Stimulated activated CD4-positive, alpha-beta T cell treated with anti-CD3 and anti-CD28 coated beads, Interleukin-15, amount 100 ng/mL, for 24 hours (primary cell): ENCODE data around the gene HOXA9.

Source experiments
- DNase-seq: peaks from one replicate; pipeline ENCODE4 v3.0.0-alpha.2; 2020

HOXA9 gene

DNA sequence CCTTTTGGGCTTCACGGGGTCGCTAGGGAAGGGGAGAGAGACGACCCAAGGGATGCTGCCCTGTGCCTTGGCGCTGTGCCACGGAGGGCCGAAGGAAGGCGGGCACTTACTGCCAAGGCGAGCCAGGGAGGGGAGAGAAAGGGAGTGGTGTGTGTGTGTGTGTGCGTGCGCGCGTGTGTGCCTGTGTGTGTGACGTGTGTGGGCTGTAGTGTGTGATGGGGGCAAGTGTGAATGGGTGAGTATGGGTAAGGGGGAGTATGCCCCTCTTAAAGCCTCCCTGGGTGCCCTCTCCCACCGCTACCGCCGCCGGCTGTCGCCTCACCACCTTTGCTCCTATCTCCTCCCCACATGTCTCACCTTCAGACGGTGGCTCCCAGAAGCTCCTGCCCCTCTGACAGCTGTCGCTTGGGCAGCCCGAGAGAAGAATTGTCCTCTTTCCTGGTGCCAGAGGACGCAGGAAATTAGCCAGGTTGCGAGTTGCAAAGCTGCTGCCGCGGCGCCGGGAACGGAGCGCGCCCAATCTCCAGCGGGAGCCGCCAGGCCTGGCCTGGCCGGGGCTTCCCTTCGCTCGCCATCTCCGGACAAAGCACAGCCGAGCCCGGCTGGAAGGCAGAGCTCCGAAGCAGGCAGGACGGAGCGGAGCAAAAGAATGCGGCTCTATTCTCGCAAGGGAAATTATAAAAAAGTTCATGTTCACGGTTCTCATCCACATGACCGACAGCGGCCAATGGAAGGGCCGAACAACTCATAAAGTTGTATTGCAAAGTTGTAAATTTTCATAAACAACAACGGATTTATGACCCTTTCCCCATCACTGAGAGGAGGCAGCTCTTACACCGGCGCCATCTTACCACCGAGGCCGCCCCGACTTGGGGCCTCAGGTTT lies 13.2 kb downstream of the HOXA9 start, which contains the start of gene HOXA3:
Gene HOXA3, minus strand, starts transcription at position 653 of the 885 bp plus-strand sequence. CDS start 41,943 bp downstream, outside the sequence.
- DNase-seq, result no peak

DNA sequence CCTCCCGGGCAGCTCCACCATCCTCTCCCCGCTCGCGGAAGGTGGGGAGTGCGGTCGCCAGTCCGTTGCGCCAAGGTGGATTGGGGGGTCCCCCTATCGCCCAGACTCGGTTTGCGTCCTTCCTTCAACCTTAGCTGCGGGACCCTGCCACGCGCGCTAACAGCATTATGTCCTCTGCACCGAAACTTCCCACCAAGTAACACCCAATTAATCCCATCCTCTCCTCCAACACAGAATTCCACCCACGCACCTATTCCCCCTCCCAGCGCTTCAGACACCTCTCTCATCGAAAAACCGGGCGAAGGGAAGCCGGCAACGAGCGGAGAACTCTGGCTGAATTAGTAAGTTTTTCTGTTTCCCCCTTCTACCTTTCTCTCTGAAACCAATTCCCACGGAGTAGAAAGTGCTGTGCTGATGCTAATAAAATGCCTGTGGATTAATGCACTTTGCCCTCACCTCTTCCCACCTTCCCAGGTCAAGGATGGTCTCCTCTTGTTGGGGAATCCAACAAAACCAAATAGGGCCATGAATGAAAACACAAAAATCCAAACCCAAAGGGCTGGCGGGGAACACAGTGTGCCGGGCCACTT lies 13.9 kb downstream of the HOXA9 start:
- DNase-seq, result no peak

- DNase-seq, result peak; percentile 78
Observed at GRCh38 chr7:27150568-27151340, 14.6 kb downstream of the HOXA9 start.

DNA sequence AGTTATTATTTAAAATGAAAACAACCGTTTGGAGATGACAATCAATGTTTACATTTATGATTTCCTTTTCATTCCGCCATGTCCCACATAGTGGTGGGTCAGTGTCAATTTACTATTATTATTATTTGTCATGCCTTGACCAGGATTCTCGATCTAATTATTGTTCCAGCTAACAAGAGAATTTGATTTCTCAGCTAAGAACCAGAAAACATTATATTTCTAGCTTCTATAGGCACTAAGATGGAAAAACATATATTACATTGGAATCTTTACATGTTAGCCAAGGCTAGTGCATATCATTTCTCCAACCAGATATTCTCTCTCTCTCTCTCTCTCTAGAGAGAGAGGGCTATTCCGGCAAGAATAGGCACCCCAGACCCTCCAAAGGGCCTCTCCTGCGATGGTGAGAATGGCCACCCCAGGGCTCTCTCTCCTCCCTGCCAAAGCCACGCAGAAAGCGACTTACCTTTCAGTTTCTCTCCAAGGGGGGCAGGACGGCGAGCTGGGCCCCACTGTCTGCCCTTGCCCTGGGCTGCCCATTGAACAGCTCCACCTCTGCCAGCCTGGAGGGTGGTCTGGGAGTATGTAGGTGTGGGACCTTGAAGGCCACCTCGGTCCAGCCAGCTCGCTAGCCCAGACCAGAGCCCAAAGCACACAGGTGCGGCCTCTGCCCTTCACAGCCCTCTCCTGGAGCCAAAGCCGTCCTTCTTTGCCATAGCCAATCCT lies 15.3 kb downstream of the HOXA9 start:
- DNase-seq, result no peak

DNA sequence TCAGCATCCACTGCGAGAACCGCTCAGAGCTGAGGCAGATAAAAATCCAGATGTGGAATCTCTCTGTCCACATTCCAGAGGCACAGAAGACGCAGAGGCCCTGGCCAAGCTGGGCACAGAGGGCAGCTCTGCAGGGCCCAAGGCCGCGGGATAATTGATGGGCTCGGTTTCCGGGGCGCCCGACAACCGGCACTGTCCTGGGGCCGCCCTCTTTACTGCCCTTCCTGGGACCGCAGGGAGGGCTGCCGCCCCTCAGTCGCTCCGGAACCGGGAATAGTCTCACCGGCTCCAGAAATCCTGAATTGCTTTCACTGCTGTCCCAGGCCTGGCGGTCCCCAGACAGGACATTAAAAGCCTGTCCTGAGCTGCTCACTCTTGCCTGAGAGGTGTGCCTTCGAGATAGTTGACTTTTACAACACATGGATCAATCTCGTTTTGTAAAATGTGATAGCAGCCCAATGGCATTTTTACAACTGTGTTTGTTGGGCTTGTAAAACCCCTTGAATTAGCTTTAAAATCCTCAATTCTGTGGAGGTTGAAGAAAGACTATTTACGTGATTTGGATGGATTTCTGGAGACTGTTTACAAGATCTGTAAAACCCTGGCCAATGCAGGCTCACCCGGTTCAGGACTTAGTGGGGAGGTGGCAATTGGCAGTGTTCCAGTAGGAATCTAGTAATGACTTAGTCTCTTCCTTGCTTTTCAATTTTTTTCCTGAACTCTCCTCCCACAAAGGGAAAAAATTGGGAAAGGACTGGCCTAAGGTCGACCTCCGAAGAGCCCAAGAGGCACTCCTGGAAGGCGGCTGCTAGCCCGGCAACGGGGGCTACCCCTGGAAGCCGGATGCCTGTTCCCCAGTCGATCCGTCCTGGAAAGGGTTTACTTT lies 16.3 kb downstream of the HOXA9 start:
- DNase-seq, result no peak

DNA sequence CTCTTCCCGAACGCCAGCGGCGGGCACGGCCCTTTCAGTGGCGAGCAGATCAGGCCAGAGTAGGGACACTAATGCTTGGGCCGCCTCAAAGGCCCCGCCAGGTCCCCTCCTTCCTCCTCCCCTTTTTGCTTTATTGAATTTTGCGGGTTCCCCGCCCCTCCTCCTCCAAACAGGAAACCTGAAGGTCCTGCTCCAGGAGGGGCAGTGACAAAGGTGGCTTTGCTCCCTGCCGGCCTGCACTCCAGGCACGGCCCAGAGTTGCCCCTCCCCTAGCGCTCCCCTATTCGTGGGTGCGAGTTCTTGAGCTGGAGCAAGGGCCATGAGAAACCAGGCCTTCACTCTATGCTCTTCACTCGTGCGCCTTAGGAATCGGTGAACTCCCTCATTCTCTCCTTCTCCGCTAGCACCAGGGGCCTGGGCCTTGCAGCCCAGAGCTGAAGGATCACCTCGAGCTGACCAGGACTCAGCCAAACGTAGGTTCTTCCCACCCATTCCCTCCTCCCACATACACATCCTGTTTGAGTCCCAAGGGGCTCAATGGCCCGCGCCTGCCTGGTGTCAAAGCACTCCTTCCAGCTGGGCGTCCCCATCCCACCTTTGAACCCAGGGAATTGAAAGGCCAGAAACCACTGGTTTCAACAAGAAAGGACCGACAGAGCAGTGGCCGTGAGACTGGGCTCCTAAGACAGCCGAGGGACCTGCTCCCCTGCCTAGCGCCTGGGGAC lies 17.1 kb downstream of the HOXA9 start:
- DNase-seq, result no peak

- no peak for DNase-seq
Observed at GRCh38 chr7:27147199-27148030, 17.9 kb downstream of the HOXA9 start, which contains the start of gene HOXA6. HOXA6 (minus strand) TSS chr7:27147774; CDS start chr7:27147749, 25 bp downstream.

DNA sequence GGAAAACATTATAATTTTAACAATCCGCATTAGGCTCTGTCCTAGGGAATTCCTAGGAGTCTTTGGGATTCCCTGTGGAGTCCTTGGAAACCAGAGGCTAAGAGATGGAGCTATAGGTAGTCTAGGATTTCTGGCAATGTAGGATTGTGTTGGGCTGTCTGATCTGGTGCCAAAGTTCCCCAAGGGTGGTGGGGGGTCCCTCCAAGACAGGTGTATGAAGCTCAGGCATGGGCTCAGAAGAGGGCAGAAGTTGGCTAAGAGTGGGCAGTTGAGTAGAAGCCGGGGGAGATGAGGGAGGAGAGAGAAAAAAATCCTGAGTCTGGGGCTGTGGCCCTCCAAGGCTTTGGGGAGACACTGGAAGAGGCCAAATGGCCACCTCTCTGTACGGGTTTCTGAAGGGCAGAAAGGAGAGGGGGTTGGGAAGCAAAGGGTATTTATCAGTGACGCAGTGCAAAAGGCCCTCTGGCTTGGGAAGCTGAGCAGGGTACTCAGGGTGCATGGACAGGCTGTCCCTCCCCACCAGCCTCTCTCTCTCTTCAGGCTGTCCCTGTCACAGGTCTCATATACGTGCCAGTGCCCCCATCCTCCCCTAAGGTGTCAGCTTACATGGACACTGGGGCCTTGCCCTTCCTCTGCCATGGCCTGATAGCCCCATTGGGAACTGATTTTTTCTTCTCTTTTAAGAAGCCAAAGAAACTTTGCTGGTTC lies 18.7 kb downstream of the HOXA9 start:
- DNase-seq, result no peak

DNA sequence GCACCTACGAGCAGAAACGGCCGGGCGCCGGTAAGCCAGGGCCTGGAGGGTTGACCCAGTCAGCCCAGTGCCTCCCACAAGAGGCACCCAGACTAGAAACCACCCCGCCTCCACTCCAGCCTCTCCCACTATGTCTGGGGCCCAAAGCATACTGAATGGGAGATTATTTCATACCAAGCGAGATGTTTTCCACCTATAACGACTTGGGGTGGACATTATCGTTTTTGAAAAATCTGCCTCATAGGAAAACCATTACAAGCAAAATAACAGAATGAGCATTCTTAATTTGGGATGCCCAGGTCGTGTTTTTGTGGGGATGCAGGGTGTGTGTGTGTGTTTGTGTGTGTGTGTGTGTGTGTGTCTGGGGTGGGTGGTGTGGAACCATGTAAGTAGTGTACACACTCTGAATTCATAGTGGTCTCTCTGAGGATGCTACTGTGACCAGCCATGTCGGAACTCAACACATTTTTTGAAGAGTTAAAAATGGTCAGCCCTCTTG lies 19.4 kb downstream of the HOXA9 start:
- no peak for DNase-seq

GRCh38 chr7:27145165-27145913 lies 20.0 kb downstream of the HOXA9 start:
- DNase-seq, result no peak

GRCh38 chr7:27144781-27145164 lies 20.6 kb downstream of the HOXA9 start:
- DNase-seq, result no peak

DNA sequence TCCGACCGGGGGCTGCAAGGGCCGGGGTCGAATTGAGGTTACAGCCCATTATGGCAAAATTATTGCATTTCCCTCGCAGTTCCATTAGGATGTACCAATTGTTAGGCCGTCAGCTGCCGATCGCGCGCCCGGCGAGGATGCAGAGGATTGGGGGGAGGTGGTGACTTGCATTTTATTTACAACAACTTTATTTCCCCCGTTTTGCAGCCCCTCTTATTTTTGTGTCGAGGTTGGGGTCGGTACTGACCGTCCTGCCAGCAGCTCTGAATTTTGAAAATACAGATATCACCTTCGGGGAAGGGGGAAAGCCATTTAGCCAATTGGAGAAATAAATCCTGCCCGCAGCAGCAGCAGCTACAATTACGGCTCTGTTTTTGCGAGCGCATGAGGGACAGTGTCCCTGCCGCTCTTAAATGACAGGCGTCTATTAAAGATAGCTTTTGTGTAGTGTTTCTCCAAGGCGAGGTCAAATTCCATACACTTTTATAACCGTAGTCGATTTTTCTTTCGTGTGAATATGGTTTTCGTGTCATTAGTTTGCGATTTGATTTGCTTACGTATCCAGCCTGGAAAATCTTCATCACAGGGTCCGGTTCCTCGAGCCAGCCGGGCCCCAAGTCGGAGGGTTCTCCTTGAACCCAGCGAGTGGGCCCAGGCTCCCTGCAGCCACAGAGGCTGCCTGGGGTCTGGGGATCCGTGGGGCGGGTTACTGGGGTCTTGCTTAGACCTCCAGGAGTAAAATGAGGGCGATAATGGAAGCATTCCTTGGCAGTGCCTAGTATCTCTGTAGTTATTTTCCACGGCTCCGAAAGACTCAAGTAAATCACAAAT lies 21.2 kb downstream of the HOXA9 start:
- no peak for DNase-seq

DNA sequence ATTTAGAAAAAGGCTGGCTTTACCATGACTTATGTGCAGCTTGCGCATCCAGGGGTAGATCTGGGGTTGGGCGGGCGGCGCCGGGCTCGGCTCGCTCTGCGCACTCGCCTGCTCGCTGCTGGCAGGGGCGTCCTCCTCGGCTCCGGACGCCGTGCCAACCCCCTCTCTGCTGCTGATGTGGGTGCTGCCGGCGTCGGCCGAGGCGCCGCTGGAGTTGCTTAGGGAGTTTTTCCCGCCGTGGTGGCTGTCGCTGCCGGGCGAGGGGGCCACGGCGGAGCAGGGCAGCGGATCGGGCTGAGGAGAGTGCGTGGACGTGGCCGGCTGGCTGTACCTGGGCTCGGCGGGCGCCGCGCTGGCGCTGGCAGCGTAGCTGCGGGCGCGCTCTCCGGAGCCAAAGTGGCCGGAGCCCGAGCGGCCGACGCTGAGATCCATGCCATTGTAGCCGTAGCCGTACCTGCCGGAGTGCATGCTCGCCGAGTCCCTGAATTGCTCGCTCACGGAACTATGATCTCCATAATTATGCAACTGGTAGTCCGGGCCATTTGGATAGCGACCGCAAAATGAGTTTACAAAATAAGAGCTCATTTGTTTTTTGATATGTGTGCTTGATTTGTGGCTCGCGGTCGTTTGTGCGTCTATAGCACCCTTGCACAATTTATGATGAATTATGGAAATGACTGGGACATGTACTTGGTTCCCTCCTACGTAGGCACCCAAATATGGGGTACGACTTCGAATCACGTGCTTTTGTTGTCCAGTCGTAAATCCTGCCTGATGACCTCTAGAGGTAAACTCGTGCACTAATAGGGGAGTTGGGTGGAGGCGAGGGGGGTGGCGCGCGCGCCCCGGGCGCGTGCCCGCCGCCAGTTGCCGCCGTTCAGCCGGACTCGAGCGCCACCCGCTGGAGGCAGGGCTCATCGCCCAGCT lies 22.1 kb downstream of the HOXA9 start, which contains the start of gene HOXA5:
Gene HOXA5, minus strand, starts transcription at position 659 of the 927 bp plus-strand sequence. Its CDS starts 74 bp downstream, at position 585.
- no peak for DNase-seq

- no peak for DNase-seq
Observed at GRCh38 chr7:27142580-27143022, 22.7 kb downstream of the HOXA9 start.

- no peak for DNase-seq
Observed at GRCh38 chr7:27141923-27142579, 23.3 kb downstream of the HOXA9 start.
